Fibroblast of lung (primary cell): ENCODE results near the gene LTB. TPM values are rescaled to one million over a fixed set of nuclear protein-coding genes. Genes with fewer than 3 reads are reported as not detected.

Experiments
- DNase-seq, 2 donors: peaks; one replicate each; pipeline versions ENCODE4 v3.0.0 to v3.0.0-alpha.2; 2010; ENCODE audit warnings: low read depth in 2 of 2
- H2AFZ ChIP-seq: 2 replicates; pipeline ENCODE4 v1.5.1; 2012; ENCODE audit warnings: low read length, control low read depth, inconsistent platforms
- H3K27ac ChIP-seq: 2 replicates; pipeline ENCODE4 v1.5.1; 2011; ENCODE audit warnings: low read length, control low read depth; ENCODE audit not compliant: insufficient read depth
- H3K27me3 ChIP-seq: 2 replicates; pipeline ENCODE4 v1.5.1; 2011; ENCODE audit warnings: mild to moderate bottlenecking, low read length; ENCODE audit not compliant: control insufficient read depth, insufficient read depth
- H3K36me3 ChIP-seq: 2 replicates; pipeline ENCODE4 v1.5.1; 2011; ENCODE audit warnings: low read length; ENCODE audit not compliant: control insufficient read depth, insufficient read depth
- H3K4me1 ChIP-seq: 2 replicates; pipeline ENCODE4 v1.5.1; 2011; ENCODE audit warnings: low read length; ENCODE audit not compliant: control insufficient read depth, insufficient read depth; ENCODE audit errors: extremely low read depth
- H3K4me2 ChIP-seq: 2 replicates; pipeline ENCODE4 v1.5.1; 2011; ENCODE audit warnings: low read length, control low read depth; ENCODE audit not compliant: insufficient read depth; ENCODE audit errors: extremely low read depth
- H3K4me3 ChIP-seq, 4 experiments: fragments of 200-600 bp in 1 of 4; sonication (generic) in 1 of 4; replicated peaks in 1 of 4; 2 replicates each; pipeline ENCODE4 v1.5.1; 2011 to 2016; ENCODE audit warnings: low read length in 4 of 4, low read depth in 3 of 4, mild to moderate bottlenecking in 3 of 4, control low read depth in 2 of 4, inconsistent platforms in 1 of 4, mixed read lengths in 1 of 4; ENCODE audit not compliant: insufficient read depth in 1 of 4; ENCODE audit errors: control extremely low read depth in 1 of 4
- H3K79me2 ChIP-seq: 2 replicates; pipeline ENCODE4 v1.5.1; 2012; ENCODE audit warnings: mild to moderate bottlenecking, low read length, inconsistent platforms; ENCODE audit not compliant: control insufficient read depth, insufficient read depth
- H3K9ac ChIP-seq: 2 replicates; pipeline ENCODE4 v1.5.1; 2011; ENCODE audit warnings: mild to moderate bottlenecking, low read length, control low read depth; ENCODE audit not compliant: insufficient read depth
- H3K9me3 ChIP-seq: 2 replicates; pipeline ENCODE4 v1.5.1; 2012; ENCODE audit warnings: low read depth, low read length; ENCODE audit not compliant: control insufficient read depth, insufficient read depth
- H4K20me1 ChIP-seq: 2 replicates; pipeline ENCODE4 v1.5.1; 2011; ENCODE audit warnings: low read length; ENCODE audit not compliant: control insufficient read depth, insufficient read depth; ENCODE audit errors: extremely low read depth
- CTCF ChIP-seq, 2 donors: IDR thresholded peaks in 1 of 2; conservative IDR thresholded peaks in 1 of 2; 1 replicate in 1 of 2; 2 replicates in 1 of 2; pipeline ENCODE4 v1.5.1; 2011 to 2012; ENCODE audit warnings: low read length in 2 of 2, control low read depth in 1 of 2, inconsistent platforms in 1 of 2, low read depth in 1 of 2, mild to moderate bottlenecking in 1 of 2
- EZH2 ChIP-seq: IDR thresholded peaks from 2 replicates; pipeline ENCODE4 v1.5.1; 2012; ENCODE audit warnings: low read length, control low read depth, mild to moderate bottlenecking; ENCODE audit errors: missing control alignments
- polyA plus RNA-seq, 2 donors: library from polyadenylated mRNA; depleted of rRNA in 1 of 2; stranded (reverse) in 1 of 2; unstranded in 1 of 2; fragments of >200 nt; gene quantifications; 2 replicates each; pipeline ENCODE4 v1.2.1, GENCODE V29; 2011 to 2012; ENCODE audit warnings: missing spikeins in 1 of 2
- total RNA-seq: library from RNA; depleted of rRNA; stranded (reverse); fragments of >200 nt; gene quantifications from 2 replicates; pipeline ENCODE4 v1.2.1, GENCODE V29; 2014

LTB gene
- total and polyA plus RNA-seq, 2 donors (not counting 1 experiment from before 2014, with no cell fraction given) = not detected

GRCh38 chr6:31614684-31615578, 32.7 kb upstream of the LTB start, which contains the start of gene AIF1:
Gene AIF1, plus strand, starts transcription at chr6:31615234. Its CDS starts 96 bp downstream, at chr6:31615330.
- H3K4me1 ChIP-seq = no peaks in the 10 kb centered on the region
- H3K4me2 ChIP-seq = no peak within 1 kb of the TSS
- peaks cover 3% of the 10 kb centered on the region for H3K27me3 ChIP-seq
- no peak within 1 kb of the TSS for H3K27ac ChIP-seq
- no peaks in the 10 kb centered on the region for H3K9me3 ChIP-seq
- H3K4me3 ChIP-seq = no peak within 1 kb of the TSS
- H3K9ac ChIP-seq = no peak within 1 kb of the TSS
- no peaks in the 10 kb centered on the region for H3K79me2 ChIP-seq
- TF ChIP-seq EZH2 (no peak), CTCF (conservative IDR thresholded peaks at IDR 0.05 in 1 of 2, IDR thresholded peaks at IDR 0.05 in 1 of 2; ENCODE audit: low read depth in 1 of 2, low read length in 2 of 2) (no peak)
- DNase-seq = no peak
- no peaks in the 10 kb centered on the region for H4K20me1 ChIP-seq
- H3K36me3 ChIP-seq = no peaks in the 10 kb centered on the region
- no peak within 1 kb of the TSS for H2AFZ ChIP-seq

GRCh38 chr6:31614075-31614619, 31.9 kb upstream of the LTB start:
- Histone ChIP-seq H3K4me2 (no peak overlapping the region), H3K9ac (no peak overlapping the region), H4K20me1 (no peaks in the 10 kb centered on the region), H3K79me2 (no peaks in the 10 kb centered on the region), H2AFZ (no peak overlapping the region), H3K4me1 (no peaks in the 10 kb centered on the region), H3K4me3 (no peak overlapping the region), H3K36me3 (no peaks in the 10 kb centered on the region), H3K27me3 (peaks cover 3% of the 10 kb centered on the region), H3K9me3 (no peaks in the 10 kb centered on the region), H3K27ac (no peak overlapping the region)
- DNase-seq = no peak
- TF ChIP-seq EZH2 (no peak), CTCF (conservative IDR thresholded peaks at IDR 0.05 in 1 of 2, IDR thresholded peaks at IDR 0.05 in 1 of 2; ENCODE audit: low read depth in 1 of 2, low read length in 2 of 2) (no peak)

GRCh38 chr6:31610968-31611367, 28.7 kb upstream of the LTB start:
- Histone ChIP-seq H3K4me2 (no peak overlapping the region), H3K36me3 (no peaks in the 10 kb centered on the region), H3K9ac (no peak overlapping the region), H4K20me1 (no peaks in the 10 kb centered on the region), H3K4me1 (no peaks in the 10 kb centered on the region), H2AFZ (no peak overlapping the region), H3K4me3 (no peak overlapping the region), H3K27me3 (peaks cover 3% of the 10 kb centered on the region), H3K9me3 (no peaks in the 10 kb centered on the region), H3K27ac (no peak overlapping the region), H3K79me2 (no peaks in the 10 kb centered on the region)
- TF ChIP-seq CTCF (conservative IDR thresholded peaks at IDR 0.05 in 1 of 2, IDR thresholded peaks at IDR 0.05 in 1 of 2; ENCODE audit: low read depth in 1 of 2, low read length in 2 of 2) = no peak
- TF ChIP-seq EZH2 = no peak
- no peak for DNase-seq
